HepG2 (cell line): ENCODE measurements around the gene CYB5R3. TPM values are rescaled to one million over a fixed set of nuclear protein-coding genes. Genes with fewer than 3 reads are reported as not detected.

ENCODE experiments used
- ARNT ChIP-seq: fragments of 450-650 bp; IDR thresholded peaks from 2 replicates; pipeline ENCODE4 v1.6.1; 2017
- DMAP1 ChIP-seq: IDR thresholded peaks from 2 replicates; pipeline ENCODE4 v1.6.1; 2016
- ESRRA ChIP-seq: sonication (generic); formaldehyde crosslinking; IDR thresholded peaks from 2 replicates; pipeline ENCODE4 v1.5.1; 2020; ENCODE audit warnings: mild to moderate bottlenecking, low read depth, missing genetic modification reagents
- FOXA1 ChIP-seq, 2 experiments: fragments of 450-650 bp in 1 of 2; sonication (generic) in 1 of 2; formaldehyde crosslinking in 1 of 2; IDR thresholded peaks; 2 replicates each; pipeline versions ENCODE4 v1.4.0 to v1.6.1; 2016 to 2020; ENCODE audit warnings: missing genetic modification reagents in 1 of 2
- FOXO1 ChIP-seq: sonication (generic); formaldehyde crosslinking; IDR thresholded peaks from 2 replicates; pipeline ENCODE4 v1.4.0; 2020; ENCODE audit warnings: missing genetic modification reagents
- GMEB1 ChIP-seq: sonication (generic); formaldehyde crosslinking; IDR thresholded peaks from 2 replicates; pipeline ENCODE4 v1.5.1; 2020; ENCODE audit warnings: missing genetic modification reagents, mild to moderate bottlenecking, borderline replicate concordance
- MYC ChIP-seq: sonication (generic); formaldehyde crosslinking; IDR thresholded peaks from 2 replicates; pipeline ENCODE4 v1.9.0; 2021; ENCODE audit warnings: missing genetic modification reagents, borderline replicate concordance
- MYPOP ChIP-seq: sonication (generic); formaldehyde crosslinking; IDR thresholded peaks from 2 replicates; pipeline ENCODE4 v1.8.1; 2023; ENCODE audit warnings: mild to moderate bottlenecking, moderate library complexity, missing genetic modification reagents
- NONO ChIP-seq, 2 experiments: fragments of 450-650 bp in 1 of 2; sonication (generic) in 1 of 2; formaldehyde crosslinking in 1 of 2; IDR thresholded peaks in 1 of 2; conservative IDR thresholded peaks in 1 of 2; 2 replicates each; pipeline versions ENCODE4 v1.6.1 to v1.8.0; 2017 to 2022; ENCODE audit warnings: mild to moderate bottlenecking in 1 of 2, missing genetic modification reagents in 1 of 2, moderate library complexity in 1 of 2
- ONECUT2 ChIP-seq: sonication (generic); formaldehyde crosslinking; IDR thresholded peaks from 2 replicates; pipeline ENCODE4 v1.4.0; 2020; ENCODE audit warnings: missing genetic modification reagents
- POLR2A ChIP-seq, 2 experiments: IDR thresholded peaks; 2 replicates each; pipeline ENCODE4 v1.6.1; 2011; ENCODE audit warnings: low read depth in 2 of 2, low read length in 2 of 2, mild to moderate bottlenecking in 1 of 2, moderate library complexity in 1 of 2; ENCODE audit not compliant: insufficient read depth in 1 of 2
- RFXAP ChIP-seq: sonication (generic); formaldehyde crosslinking; IDR thresholded peaks from 2 replicates; pipeline ENCODE4 v1.4.0; 2020; ENCODE audit warnings: missing genetic modification reagents, borderline replicate concordance
- SAP130 ChIP-seq: IDR thresholded peaks from 2 replicates; pipeline ENCODE4 v1.6.1; 2016; ENCODE audit warnings: low read depth
- TBX2 ChIP-seq: sonication (generic); formaldehyde crosslinking; IDR thresholded peaks from 2 replicates; pipeline ENCODE4 v1.5.0; 2020; ENCODE audit warnings: missing genetic modification reagents, mild to moderate bottlenecking, borderline replicate concordance
- ZBTB2 ChIP-seq: sonication (generic); formaldehyde crosslinking; IDR thresholded peaks from 2 replicates; pipeline ENCODE4 v1.8.0; 2022; ENCODE audit warnings: low read depth, missing genetic modification reagents
- ZGPAT ChIP-seq: IDR thresholded peaks from 2 replicates; pipeline ENCODE4 v1.6.1; 2016; ENCODE audit warnings: mild to moderate bottlenecking
- ZMYM3 ChIP-seq: sonication (generic); formaldehyde crosslinking; IDR thresholded peaks from 2 replicates; pipeline ENCODE4 v1.5.1; 2020; ENCODE audit warnings: mild to moderate bottlenecking, missing genetic modification reagents
- ZNF124 ChIP-seq: sonication (generic); formaldehyde crosslinking; IDR thresholded peaks from 2 replicates; pipeline ENCODE4 v1.4.0; 2020; ENCODE audit warnings: missing genetic modification reagents
- ZNF24 ChIP-seq: fragments of 450-650 bp; IDR thresholded peaks from 2 replicates; pipeline ENCODE4 v1.6.1; 2017; ENCODE audit warnings: antibody characterized with exemption, mild to moderate bottlenecking
- ZNF331 ChIP-seq: sonication (generic); formaldehyde crosslinking; IDR thresholded peaks from 2 replicates; pipeline ENCODE4 v1.4.0; 2020; ENCODE audit warnings: missing genetic modification reagents
- ZNF574 ChIP-seq: sonication (generic); formaldehyde crosslinking; IDR thresholded peaks from 2 replicates; pipeline ENCODE4 v1.4.0; 2020; ENCODE audit warnings: missing genetic modification reagents
- polyA plus RNA-seq, 8 experiments: library from polyadenylated mRNA; depleted of rRNA in 3 of 8; stranded (reverse) in 7 of 8; unstranded in 1 of 8; fragments of >200 nt; fragmentation: Illumina TruSeq in 4 of 8; extraction: Trizol in 4 of 8; gene quantifications; 2 replicates each; pipeline versions ENCODE4 v1.2.1 to v1.2.3, GENCODE V29; 2011 to 2016; ENCODE audit warnings: low read depth in 4 of 8, missing spikeins in 1 of 8, mixed read lengths in 1 of 8; ENCODE audit not compliant: insufficient read depth in 1 of 8
- total RNA-seq, 5 experiments: library from RNA; depleted of rRNA; stranded (reverse); fragments of >200 nt; fragmentation: Illumina TruSeq; extraction: Trizol; gene quantifications; 2 replicates each; pipeline ENCODE4 v1.2.3, GENCODE V29; 2016; ENCODE audit warnings: low read depth in 1 of 5

The CYB5R3 gene
- total and polyA plus RNA-seq, 2 of the 13 experiments (the other 11 are each of a cell fraction or from before 2014, with no cell fraction given), result 32.4 to 305 TPM

GRCh38 chr22:42601879-42602465 lies 47.2 kb downstream of the CYB5R3 start (continued):
- TF ChIP-seq ZGPAT (CRISPR knock-in tag) (peak; percentile 46; the same call in 1 of the 2 replicates), ZNF124 (CRISPR knock-in tag) (peak; percentile 54; the same call in 1 of the 2 replicates), ZNF331 (CRISPR knock-in tag) (peak; percentile 67), ARNT (no peak), NONO (IDR thresholded peaks at IDR 0.05) (no peak), NONO (CRISPR knock-in tag; conservative IDR thresholded peaks at IDR 0.05) (peak; percentile 82), ESRRA (peak; percentile 97), DMAP1 (peak; percentile 57; the same call in 1 of the 2 replicates), POLR2A (IDR thresholded peaks at IDR 0.05; ENCODE audit: insufficient read depth in 1 of 2, low read depth in 2 of 2, low read length in 2 of 2) (0 out of 4 replicates have a peak, but pooled peaks of 1 of the 2 experiments have one; percentile 20), ZNF24 (no peak), FOXO1 (CRISPR knock-in tag) (peak; percentile 68; the same call in 1 of the 2 replicates), MYC (CRISPR knock-in tag) (peak; percentile 89), ZBTB2 (CRISPR knock-in tag) (peak; percentile 44; the same call in 1 of the 2 replicates), RFXAP (CRISPR knock-in tag) (no peak), ZMYM3 (0 out of 2 replicates have a peak, but pooled peaks have one; percentile 65), GMEB1 (CRISPR knock-in tag) (peak; percentile 29; the same call in 1 of the 2 replicates), MYPOP (peak; percentile 68; the same call in 1 of the 2 replicates), ONECUT2 (CRISPR knock-in tag) (peak; percentile 22; the same call in 1 of the 2 replicates), FOXA1 (IDR thresholded peaks at IDR 0.05) (no peak), FOXA1 (CRISPR knock-in tag; IDR thresholded peaks at IDR 0.05) (0 out of 2 replicates have a peak, but pooled peaks have one; percentile 33), ZNF574 (CRISPR knock-in tag) (peak; percentile 58; the same call in 1 of the 2 replicates), SAP130 (peak; percentile 92), TBX2 (CRISPR knock-in tag) (peak; percentile 64; the same call in 1 of the 2 replicates)
